ENCODE measurements around the gene TTK.

DNA sequence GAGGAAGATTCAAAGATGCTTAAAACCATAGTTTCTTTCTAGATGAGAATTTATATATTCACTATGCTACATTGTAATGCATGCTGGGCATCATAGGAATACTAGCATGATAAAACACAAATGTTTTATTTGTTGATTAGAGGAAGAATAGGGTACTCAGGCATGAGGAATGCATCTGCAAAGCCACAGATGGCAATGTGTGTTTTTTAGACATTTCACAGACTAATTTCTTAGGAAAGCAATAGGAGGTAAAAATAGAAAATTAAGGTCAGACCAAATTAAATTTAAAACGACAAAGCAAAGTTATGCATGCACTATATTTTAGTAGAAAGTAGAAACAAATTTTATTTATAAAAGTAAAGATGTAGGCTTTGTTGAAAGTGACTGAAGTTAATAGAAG lies 2.1 kb downstream of the TTK start:
- TF ChIP-seq, protein P1, sequence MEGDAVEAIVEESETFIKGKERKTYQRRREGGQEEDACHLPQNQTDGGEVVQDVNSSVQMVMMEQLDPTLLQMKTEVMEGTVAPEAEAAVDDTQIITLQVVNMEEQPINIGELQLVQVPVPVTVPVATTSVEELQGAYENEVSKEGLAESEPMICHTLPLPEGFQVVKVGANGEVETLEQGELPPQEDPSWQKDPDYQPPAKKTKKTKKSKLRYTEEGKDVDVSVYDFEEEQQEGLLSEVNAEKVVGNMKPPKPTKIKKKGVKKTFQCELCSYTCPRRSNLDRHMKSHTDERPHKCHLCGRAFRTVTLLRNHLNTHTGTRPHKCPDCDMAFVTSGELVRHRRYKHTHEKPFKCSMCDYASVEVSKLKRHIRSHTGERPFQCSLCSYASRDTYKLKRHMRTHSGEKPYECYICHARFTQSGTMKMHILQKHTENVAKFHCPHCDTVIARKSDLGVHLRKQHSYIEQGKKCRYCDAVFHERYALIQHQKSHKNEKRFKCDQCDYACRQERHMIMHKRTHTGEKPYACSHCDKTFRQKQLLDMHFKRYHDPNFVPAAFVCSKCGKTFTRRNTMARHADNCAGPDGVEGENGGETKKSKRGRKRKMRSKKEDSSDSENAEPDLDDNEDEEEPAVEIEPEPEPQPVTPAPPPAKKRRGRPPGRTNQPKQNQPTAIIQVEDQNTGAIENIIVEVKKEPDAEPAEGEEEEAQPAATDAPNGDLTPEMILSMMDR (conservative IDR thresholded peaks at IDR 0.05; ENCODE audit: low read length), result no peak
- no peak for TF ChIP-seq EZH2phosphoT487 (IDR thresholded peaks at IDR 0.05; ENCODE audit: borderline replicate concordance, low read depth, low read length)

Data from OCI-LY7 (cell line).